Panc1 (cell line): Measurements from ENCODE around the gene NEIL1.

Source experiments
- POLR2AphosphoS5 ChIP-seq: IDR thresholded peaks from 2 replicates; pipeline ENCODE4 v1.6.1; 2012; ENCODE audit warnings: mild to moderate bottlenecking, low read depth, low read length, moderate library complexity
- TF ChIP-seq, protein P1 (sequence below): fragments of 450-650 bp; IDR thresholded peaks from 2 replicates; pipeline ENCODE4 v1.5.1; 2017; ENCODE audit warnings: mild to moderate bottlenecking

DNA sequence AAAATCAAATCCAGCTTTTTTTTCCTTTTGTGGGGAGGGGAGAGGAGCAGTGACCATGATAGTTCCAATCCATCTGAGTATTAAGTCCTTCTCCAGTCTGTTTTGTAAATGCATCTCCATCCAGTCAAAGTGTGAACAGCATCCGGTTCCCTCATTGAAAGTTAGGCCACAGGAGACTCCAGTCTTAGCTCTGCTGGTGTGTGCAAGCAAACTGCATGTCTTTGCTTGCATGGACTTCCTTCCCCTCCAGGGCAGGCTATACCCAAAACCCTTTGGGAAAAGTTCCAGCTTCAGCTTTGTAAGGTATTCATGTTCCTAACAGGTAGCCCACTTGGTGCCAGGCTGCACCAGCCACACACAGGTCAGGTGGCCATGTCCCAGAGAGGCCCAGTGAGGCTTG lies 24.6 kb downstream of the NEIL1 start:
- TF ChIP-seq, protein P1, sequence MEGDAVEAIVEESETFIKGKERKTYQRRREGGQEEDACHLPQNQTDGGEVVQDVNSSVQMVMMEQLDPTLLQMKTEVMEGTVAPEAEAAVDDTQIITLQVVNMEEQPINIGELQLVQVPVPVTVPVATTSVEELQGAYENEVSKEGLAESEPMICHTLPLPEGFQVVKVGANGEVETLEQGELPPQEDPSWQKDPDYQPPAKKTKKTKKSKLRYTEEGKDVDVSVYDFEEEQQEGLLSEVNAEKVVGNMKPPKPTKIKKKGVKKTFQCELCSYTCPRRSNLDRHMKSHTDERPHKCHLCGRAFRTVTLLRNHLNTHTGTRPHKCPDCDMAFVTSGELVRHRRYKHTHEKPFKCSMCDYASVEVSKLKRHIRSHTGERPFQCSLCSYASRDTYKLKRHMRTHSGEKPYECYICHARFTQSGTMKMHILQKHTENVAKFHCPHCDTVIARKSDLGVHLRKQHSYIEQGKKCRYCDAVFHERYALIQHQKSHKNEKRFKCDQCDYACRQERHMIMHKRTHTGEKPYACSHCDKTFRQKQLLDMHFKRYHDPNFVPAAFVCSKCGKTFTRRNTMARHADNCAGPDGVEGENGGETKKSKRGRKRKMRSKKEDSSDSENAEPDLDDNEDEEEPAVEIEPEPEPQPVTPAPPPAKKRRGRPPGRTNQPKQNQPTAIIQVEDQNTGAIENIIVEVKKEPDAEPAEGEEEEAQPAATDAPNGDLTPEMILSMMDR, result no peak
- TF ChIP-seq POLR2AphosphoS5, result peak; percentile 24; the same call in 1 of the 2 replicates
